Stimulated activated naive CD8-positive, alpha-beta T cell treated with anti-CD3 and anti-CD28 coated beads, Interleukin-15, Interleukin-2, amounts not matched to agents 100 ng/mL and 50 ng/mL, for 24 hours (primary cell): ENCODE measurements around the gene ACTN1.
A peak's percentile ranks its signal among the peaks of the same experiment; 100 is the strongest.

Experiments
- H3K27ac Mint-ChIP-seq: one replicate; pipeline ENCODE4 v1.8.0; 2021; ENCODE audit warnings: mild to moderate bottlenecking, mixed read lengths
- H3K27me3 Mint-ChIP-seq: one replicate; pipeline ENCODE4 v1.8.0; 2021; ENCODE audit warnings: mixed read lengths
- H3K36me3 Mint-ChIP-seq: one replicate; pipeline ENCODE4 v1.8.0; 2021; ENCODE audit warnings: low read depth, mixed read lengths
- H3K4me1 Mint-ChIP-seq: one replicate; pipeline ENCODE4 v1.8.0; 2021; ENCODE audit warnings: low read depth, mixed read lengths
- H3K4me3 Mint-ChIP-seq: one replicate; pipeline ENCODE4 v1.8.0; 2021; ENCODE audit warnings: mild to moderate bottlenecking, mixed read lengths
- H3K9me3 Mint-ChIP-seq: one replicate; pipeline ENCODE4 v1.8.0; 2021; ENCODE audit warnings: mixed read lengths

The ACTN1 gene

DNA sequence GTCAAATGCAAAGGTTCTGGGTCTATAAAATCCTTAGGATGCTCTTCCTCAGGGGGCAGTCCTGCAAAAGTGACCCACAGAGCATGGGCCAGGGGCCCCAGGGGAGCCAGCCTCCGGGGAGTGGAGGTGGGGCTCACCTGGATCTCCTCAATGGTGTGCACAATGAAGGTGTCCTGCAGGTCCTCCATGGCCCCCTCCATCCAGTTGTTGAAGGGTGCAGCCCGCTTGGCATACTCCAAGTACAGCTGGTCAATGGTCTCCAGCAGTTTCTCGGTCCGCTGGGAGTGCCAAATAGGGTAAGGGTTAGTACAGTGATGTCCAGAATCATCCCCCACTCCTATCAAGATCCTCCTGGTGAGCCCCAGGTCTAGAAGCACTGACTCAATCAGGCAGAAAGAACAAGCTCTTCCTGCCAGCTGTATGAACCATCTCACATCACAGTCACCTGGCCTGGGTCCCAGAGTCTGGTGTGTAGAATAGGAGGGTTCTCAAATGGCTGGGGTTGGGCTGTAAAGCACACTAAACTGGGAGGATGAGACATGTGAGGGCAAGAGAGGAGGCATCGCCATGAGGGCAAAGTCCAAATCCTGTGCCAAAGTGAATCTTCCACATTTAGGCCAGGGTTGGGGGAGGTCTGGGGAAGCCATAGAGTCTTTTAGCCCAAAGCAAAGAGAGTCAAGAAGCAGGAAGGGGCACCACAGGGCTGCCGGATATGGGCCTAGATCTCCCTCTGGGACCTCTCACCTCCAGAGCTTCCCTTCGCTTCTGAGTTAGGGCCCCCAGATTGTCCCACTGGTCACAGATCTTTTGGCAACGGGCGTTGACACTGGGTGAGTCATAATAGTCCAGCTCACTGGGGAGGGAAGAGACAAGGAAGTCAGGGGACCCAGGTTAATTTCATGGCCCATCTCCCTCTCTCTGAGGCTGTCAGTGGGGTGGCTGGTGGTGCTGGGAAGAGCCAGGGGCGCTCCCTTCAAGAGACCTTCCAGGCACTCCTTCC, 94.8 kb downstream of the ACTN1 start:
- Mint-ChIP-seq H3K4me1 (no peaks in the 10 kb centered on the region), H3K9me3 (no peaks in the 10 kb centered on the region), H3K4me3 (no peak overlapping the region), H3K36me3 (peaks cover 52% of the 10 kb centered on the region), H3K27ac (no peak overlapping the region), H3K27me3 (no peaks in the 10 kb centered on the region)

DNA sequence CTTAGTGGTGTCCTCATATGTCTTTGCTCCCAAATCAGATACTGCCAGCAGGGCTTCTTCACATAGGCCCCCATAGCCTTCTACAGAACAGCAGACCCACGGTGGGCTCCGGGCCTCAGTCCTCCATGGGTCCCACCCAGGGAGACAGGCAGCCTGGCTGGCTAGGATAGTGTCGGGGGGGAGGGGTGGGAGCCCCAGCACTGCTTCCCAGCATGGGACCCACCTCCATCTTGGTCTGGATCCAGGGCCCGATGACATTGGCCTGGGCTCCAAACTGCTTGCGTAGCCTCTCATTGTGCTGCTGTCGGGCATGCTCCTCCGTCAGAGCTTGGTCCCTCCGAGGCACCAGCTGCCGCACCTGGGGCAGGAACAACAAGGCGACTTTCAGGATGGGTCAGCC, 96.9 kb downstream of the ACTN1 start:
- no peak overlapping the region for H3K4me3 Mint-ChIP-seq
- peaks cover 44% of the 10 kb centered on the region for H3K36me3 Mint-ChIP-seq
- H3K4me1 Mint-ChIP-seq = no peaks in the 10 kb centered on the region
- H3K9me3 Mint-ChIP-seq = no peaks in the 10 kb centered on the region
- H3K27ac Mint-ChIP-seq = no peak overlapping the region
- H3K27me3 Mint-ChIP-seq = no peaks in the 10 kb centered on the region

GRCh38 chr14:68881396-68881795, 97.7 kb downstream of the ACTN1 start:
- Mint-ChIP-seq H3K4me3 (no peak overlapping the region), H3K9me3 (no peaks in the 10 kb centered on the region), H3K27ac (peak overlapping the region; percentile 50), H3K4me1 (no peaks in the 10 kb centered on the region), H3K27me3 (no peaks in the 10 kb centered on the region), H3K36me3 (peaks cover 47% of the 10 kb centered on the region)

GRCh38 chr14:68880581-68881105, 98.5 kb downstream of the ACTN1 start:
- Mint-ChIP-seq H3K4me1 (no peaks in the 10 kb centered on the region), H3K27ac (no peak overlapping the region), H3K9me3 (no peaks in the 10 kb centered on the region), H3K36me3 (peaks cover 50% of the 10 kb centered on the region), H3K27me3 (no peaks in the 10 kb centered on the region), H3K4me3 (no peak overlapping the region)

GRCh38 chr14:68879841-68880575, 99.1 kb downstream of the ACTN1 start:
- no peaks in the 10 kb centered on the region for H3K4me1 Mint-ChIP-seq
- no peak overlapping the region for H3K27ac Mint-ChIP-seq
- H3K4me3 Mint-ChIP-seq = no peak overlapping the region
- H3K36me3 Mint-ChIP-seq = peaks cover 53% of the 10 kb centered on the region
- no peaks in the 10 kb centered on the region for H3K9me3 Mint-ChIP-seq
- H3K27me3 Mint-ChIP-seq = no peaks in the 10 kb centered on the region

GRCh38 chr14:68879321-68879781, 99.8 kb downstream of the ACTN1 start:
- H3K9me3 Mint-ChIP-seq = no peaks in the 10 kb centered on the region

DNA sequence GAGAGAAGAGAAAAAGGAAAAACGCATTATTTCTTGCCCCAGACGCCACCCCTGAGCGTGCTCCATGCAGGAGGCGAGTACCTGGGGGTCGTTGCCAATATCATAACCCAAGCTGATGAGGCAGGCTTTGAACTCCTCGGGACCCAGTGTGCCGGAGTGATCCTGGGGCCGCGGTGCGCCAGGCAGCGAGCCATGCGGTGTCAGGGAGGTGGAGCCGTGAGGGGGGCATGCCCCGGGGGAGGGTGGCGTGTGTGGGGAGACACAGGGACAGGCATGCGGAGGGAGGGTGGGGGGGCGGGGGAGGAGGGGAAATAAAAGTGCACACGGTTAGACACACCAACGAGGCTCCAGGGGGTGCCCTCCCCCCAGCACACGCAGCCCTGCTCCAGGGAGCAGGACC, 100.2 kb downstream of the ACTN1 start:
- no peaks in the 10 kb centered on the region for H3K4me1 Mint-ChIP-seq
- peaks cover 61% of the 10 kb centered on the region for H3K36me3 Mint-ChIP-seq
- H3K27ac Mint-ChIP-seq = no peak overlapping the region
- H3K9me3 Mint-ChIP-seq = no peaks in the 10 kb centered on the region
- H3K4me3 Mint-ChIP-seq = no peak overlapping the region
- no peaks in the 10 kb centered on the region for H3K27me3 Mint-ChIP-seq

More at GRCh38 chr14:68879321-68879781, 99.8 kb downstream of the ACTN1 start:
- Mint-ChIP-seq H3K36me3 (peaks cover 57% of the 10 kb centered on the region), H3K4me3 (no peak overlapping the region), H3K27me3 (no peaks in the 10 kb centered on the region), H3K27ac (no peak overlapping the region), H3K4me1 (no peaks in the 10 kb centered on the region)

- no peaks in the 10 kb centered on the region for H3K4me1 Mint-ChIP-seq
- H3K36me3 Mint-ChIP-seq = peaks cover 69% of the 10 kb centered on the region
- no peaks in the 10 kb centered on the region for H3K27me3 Mint-ChIP-seq
- H3K27ac Mint-ChIP-seq = peak overlapping the region; percentile 5
- no peaks in the 10 kb centered on the region for H3K9me3 Mint-ChIP-seq
- H3K4me3 Mint-ChIP-seq = no peak overlapping the region
These were observed 101.0 kb downstream of the ACTN1 start for GRCh38 chr14:68877993-68878575.

GRCh38 chr14:68876976-68877375, 102.1 kb downstream of the ACTN1 start:
- Mint-ChIP-seq H3K36me3 (peaks cover 71% of the 10 kb centered on the region), H3K4me1 (no peaks in the 10 kb centered on the region), H3K27ac (no peak overlapping the region), H3K4me3 (no peak overlapping the region), H3K27me3 (no peaks in the 10 kb centered on the region), H3K9me3 (no peaks in the 10 kb centered on the region)

GRCh38 chr14:68874746-68875155, 104.4 kb downstream of the ACTN1 start:
- Mint-ChIP-seq H3K4me1 (no peaks in the 10 kb centered on the region), H3K9me3 (no peaks in the 10 kb centered on the region), H3K36me3 (peaks cover 61% of the 10 kb centered on the region), H3K4me3 (no peak overlapping the region), H3K27ac (no peak overlapping the region), H3K27me3 (no peaks in the 10 kb centered on the region)

DNA sequence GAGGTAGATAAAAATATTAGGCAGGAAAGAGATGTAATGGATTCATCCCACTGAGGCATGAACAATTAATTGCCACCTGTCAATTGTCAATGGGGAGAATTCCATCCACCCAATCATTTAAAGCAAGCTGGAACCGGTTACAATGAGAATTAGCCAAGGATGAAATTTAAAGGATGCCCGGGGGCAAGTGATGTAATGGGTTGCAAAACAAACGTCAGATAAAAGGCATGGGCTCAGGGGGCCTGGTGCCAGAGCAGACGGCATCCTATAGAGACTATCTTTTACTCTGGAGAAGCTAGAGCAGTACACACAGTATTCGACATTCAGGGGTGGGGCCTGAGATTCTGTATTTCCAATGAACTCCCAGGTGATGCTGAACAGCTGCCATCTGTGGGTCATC, 105.7 kb downstream of the ACTN1 start:
- H3K27ac Mint-ChIP-seq = no peak overlapping the region
- H3K4me3 Mint-ChIP-seq = no peak overlapping the region
- H3K27me3 Mint-ChIP-seq = no peaks in the 10 kb centered on the region
- H3K4me1 Mint-ChIP-seq = no peaks in the 10 kb centered on the region
- peaks cover 56% of the 10 kb centered on the region for H3K36me3 Mint-ChIP-seq
- no peaks in the 10 kb centered on the region for H3K9me3 Mint-ChIP-seq

GRCh38 chr14:68871392-68871791, 107.7 kb downstream of the ACTN1 start:
- H3K4me3 Mint-ChIP-seq = no peak overlapping the region
- H3K27me3 Mint-ChIP-seq = no peaks in the 10 kb centered on the region
- H3K4me1 Mint-ChIP-seq = no peaks in the 10 kb centered on the region
- H3K27ac Mint-ChIP-seq = no peak overlapping the region
- no peaks in the 10 kb centered on the region for H3K9me3 Mint-ChIP-seq
- peaks cover 40% of the 10 kb centered on the region for H3K36me3 Mint-ChIP-seq

GRCh38 chr14:68866991-68867533, 112.0 kb downstream of the ACTN1 start:
- Mint-ChIP-seq H3K36me3 (peaks cover 17% of the 10 kb centered on the region), H3K27me3 (no peaks in the 10 kb centered on the region), H3K9me3 (no peaks in the 10 kb centered on the region), H3K27ac (no peak overlapping the region), H3K4me1 (no peaks in the 10 kb centered on the region), H3K4me3 (no peak overlapping the region)

- Mint-ChIP-seq H3K4me1 (no peaks in the 10 kb centered on the region), H3K4me3 (no peak overlapping the region), H3K36me3 (peaks cover 8% of the 10 kb centered on the region), H3K9me3 (no peaks in the 10 kb centered on the region), H3K27ac (no peak overlapping the region), H3K27me3 (no peaks in the 10 kb centered on the region)
These were observed 113.6 kb downstream of the ACTN1 start for GRCh38 chr14:68865542-68865941.
